IMR-90 (cell line): ENCODE results near the gene SH3GL2. TPM values are rescaled to one million over a fixed set of nuclear protein-coding genes. Genes with fewer than 3 reads are reported as not detected.

ENCODE experiments used
- ATAC-seq: fragments of 200-7000 bp; cut with Tn5 transposase; 2 replicates; pipeline ENCODE4 v1.9.1; 2020; ENCODE audit warnings: low read depth, mild to moderate bottlenecking, moderate library complexity
- BruUV-seq: library from RNA; stranded (reverse); fragments of 400-500 nt; replicated peaks from 2 replicates; lab custom pipeline; 2021; lab: Mats Ljungman, UMichigan
- CTCF ChIA-PET: fragments of 300-600 bp; formaldehyde crosslinking; extraction: SDS; loops from one replicate; lab custom pipeline; 2021; ENCODE audit warnings: antibody characterized with exemption; lab: Yijun Ruan, JAX
- POLR2A ChIA-PET: fragments of 300-600 bp; sonication (Branson Sonifier 250); formaldehyde crosslinking; loops from one replicate; lab custom pipeline; 2022; ENCODE audit warnings: antibody characterized with exemption; ENCODE audit not compliant: unreplicated experiment; lab: Charles Lee
- DNase-seq: peaks from one replicate; pipeline ENCODE4 v3.0.0; 2013
- H2AFZ ChIP-seq: replicated peaks from 2 replicates; pipeline ENCODE3; 2013; ENCODE audit warnings: low read length, mild to moderate bottlenecking; ENCODE audit not compliant: poor library complexity
- H2AK5ac ChIP-seq: 2 replicates; pipeline ENCODE4 v1.6.1; 2013; ENCODE audit warnings: low read depth, low read length, inconsistent platforms
- H2AK9ac ChIP-seq: replicated peaks from 2 replicates; pipeline ENCODE3; 2013; ENCODE audit warnings: mild to moderate bottlenecking, low read depth, low read length, moderate library complexity; ENCODE audit not compliant: poor library complexity
- H2BK120ac ChIP-seq: 2 replicates; pipeline ENCODE4 v1.6.1; 2013; ENCODE audit warnings: low read depth, low read length, inconsistent platforms
- H2BK15ac ChIP-seq: 3 replicates; pipeline ENCODE4 v1.6.1; 2013; ENCODE audit warnings: low read depth, low read length, inconsistent platforms
- H2BK20ac ChIP-seq: 2 replicates; pipeline ENCODE4 v1.6.1; 2013; ENCODE audit warnings: low read depth, mild to moderate bottlenecking, inconsistent platforms, low read length, moderate library complexity
- H2BK5ac ChIP-seq: 2 replicates; pipeline ENCODE4 v1.6.1; 2013; ENCODE audit warnings: mild to moderate bottlenecking, low read depth, low read length, inconsistent platforms; ENCODE audit not compliant: poor library complexity, severe bottlenecking
- H3K14ac ChIP-seq: replicated peaks from 2 replicates; pipeline ENCODE4 v1.6.1; 2013; ENCODE audit warnings: low read depth, low read length, inconsistent platforms
- H3K18ac ChIP-seq: 2 replicates; pipeline ENCODE4 v1.6.1; 2013; ENCODE audit warnings: low read depth, low read length, control low read depth
- H3K23ac ChIP-seq: 2 replicates; pipeline ENCODE4 v1.6.1; 2013; ENCODE audit warnings: low read depth, low read length, inconsistent platforms
- H3K27ac ChIP-seq: 2 replicates; pipeline ENCODE4 v1.5.1; 2013; ENCODE audit warnings: mild to moderate bottlenecking, control low read depth, low read length; ENCODE audit not compliant: insufficient read depth
- H3K27me3 ChIP-seq: 2 replicates; pipeline ENCODE4 v1.6.1; 2013; ENCODE audit warnings: low read length; ENCODE audit not compliant: control insufficient read depth, insufficient read depth
- H3K36me3 ChIP-seq: 2 replicates; pipeline ENCODE4 v1.6.1; 2013; ENCODE audit warnings: low read length, mixed read lengths; ENCODE audit not compliant: control insufficient read depth, insufficient read depth
- H3K4ac ChIP-seq: 2 replicates; pipeline ENCODE4 v1.6.1; 2013; ENCODE audit warnings: low read depth, low read length, inconsistent platforms
- H3K4me1 ChIP-seq: 2 replicates; pipeline ENCODE4 v1.6.1; 2013; ENCODE audit warnings: low read length, mixed read lengths; ENCODE audit not compliant: control insufficient read depth, insufficient read depth
- H3K4me2 ChIP-seq: 2 replicates; pipeline ENCODE4 v1.6.1; 2013; ENCODE audit warnings: low read depth, mild to moderate bottlenecking, control low read depth, low read length, moderate library complexity
- H3K4me3 ChIP-seq: 2 replicates; pipeline ENCODE4 v1.5.1; 2013; ENCODE audit warnings: low read depth, mild to moderate bottlenecking, control low read depth, low read length, moderate library complexity; ENCODE audit not compliant: insufficient read depth
- H3K56ac ChIP-seq: 2 replicates; pipeline ENCODE4 v1.6.1; 2013; ENCODE audit warnings: low read length, inconsistent platforms; ENCODE audit not compliant: insufficient read depth; ENCODE audit errors: extremely low read depth
- H3K79me1 ChIP-seq, 2 experiments: 2 replicates each; pipeline ENCODE4 v1.6.1; 2013; ENCODE audit warnings: low read length in 2 of 2, inconsistent platforms in 1 of 2, low read depth in 1 of 2
- H3K9ac ChIP-seq: 2 replicates; pipeline ENCODE4 v1.6.1; 2013; ENCODE audit warnings: low read depth, low read length, control low read depth
- H3K9me1 ChIP-seq: 2 replicates; pipeline ENCODE4 v1.6.1; 2013; ENCODE audit warnings: low read length, inconsistent platforms; ENCODE audit not compliant: insufficient read depth
- H3K9me3 ChIP-seq: 2 replicates; pipeline ENCODE4 v1.6.1; 2013; ENCODE audit warnings: low read length; ENCODE audit not compliant: control insufficient read depth, insufficient read depth
- H4K20me1 ChIP-seq: 2 replicates; pipeline ENCODE4 v1.6.1; 2013; ENCODE audit warnings: low read length, inconsistent platforms; ENCODE audit not compliant: insufficient read depth
- H4K5ac ChIP-seq: 2 replicates; pipeline ENCODE4 v1.6.1; 2013; ENCODE audit warnings: mild to moderate bottlenecking, low read depth, low read length, control low read depth
- H4K8ac ChIP-seq, 2 experiments: 2 replicates each; pipeline ENCODE4 v1.6.1; 2013; ENCODE audit warnings: low read depth in 2 of 2, low read length in 2 of 2, control low read depth in 1 of 2, inconsistent platforms in 1 of 2
- H4K91ac ChIP-seq: 2 replicates; pipeline ENCODE4 v1.6.1; 2013; ENCODE audit warnings: low read depth, low read length, inconsistent platforms; ENCODE audit not compliant: insufficient read depth
- BHLHE40 ChIP-seq: fragments of 150-350 bp; IDR thresholded peaks from 2 replicates; pipeline ENCODE4 v1.6.1; 2016; ENCODE audit warnings: mild to moderate bottlenecking, low read depth, low read length
- CEBPB ChIP-seq: IDR thresholded peaks from 2 replicates; pipeline ENCODE4 v1.6.1; 2012; ENCODE audit warnings: low read depth, low read length, improper control_type of control experiment
- CHD1 ChIP-seq: IDR thresholded peaks from 2 replicates; pipeline ENCODE4 v1.6.1; 2012; ENCODE audit warnings: low read depth, low read length, improper control_type of control experiment
- CTCF ChIP-seq: conservative IDR thresholded peaks from 2 replicates; pipeline ENCODE4 v1.5.1; 2012; ENCODE audit warnings: mild to moderate bottlenecking, low read depth, low read length, improper control_type of control experiment
- ELK1 ChIP-seq: fragments of 150-350 bp; IDR thresholded peaks from 2 replicates; pipeline ENCODE4 v1.6.1; 2016; ENCODE audit warnings: low read depth, mild to moderate bottlenecking, low read length, moderate library complexity, borderline replicate concordance
- FOS ChIP-seq: fragments of 150-350 bp; IDR thresholded peaks from 2 replicates; pipeline ENCODE4 v1.6.1; 2016; ENCODE audit warnings: low read depth, low read length
- MAFK ChIP-seq: IDR thresholded peaks from 2 replicates; pipeline ENCODE4 v1.6.1; 2012; ENCODE audit warnings: low read depth, low read length, improper control_type of control experiment
- MAZ ChIP-seq: IDR thresholded peaks from 2 replicates; pipeline ENCODE4 v1.6.1; 2012; ENCODE audit warnings: low read depth, mild to moderate bottlenecking, low read length, improper control_type of control experiment, moderate library complexity, borderline replicate concordance
- MXI1 ChIP-seq: IDR thresholded peaks from 2 replicates; pipeline ENCODE4 v1.6.1; 2012; ENCODE audit warnings: low read depth, mild to moderate bottlenecking, low read length, moderate library complexity, borderline replicate concordance
- NFE2L2 ChIP-seq: fragments of 150-350 bp; IDR thresholded peaks from 2 replicates; pipeline ENCODE4 v1.6.1; 2016; ENCODE audit warnings: low read depth, mild to moderate bottlenecking, low read length
- POLR2A ChIP-seq: IDR thresholded peaks from 2 replicates; pipeline ENCODE4 v1.6.1; 2012; ENCODE audit warnings: mild to moderate bottlenecking, low read depth, low read length
- RAD21 ChIP-seq: IDR thresholded peaks from 2 replicates; pipeline ENCODE4 v1.6.1; 2012; ENCODE audit warnings: low read length, improper control_type of control experiment
- RCOR1 ChIP-seq: IDR thresholded peaks from 2 replicates; pipeline ENCODE4 v1.6.1; 2012; ENCODE audit warnings: mild to moderate bottlenecking, low read length, improper control_type of control experiment; ENCODE audit not compliant: insufficient replicate concordance
- RFX5 ChIP-seq: IDR thresholded peaks from 2 replicates; pipeline ENCODE4 v1.8.0; 2012; ENCODE audit warnings: low read depth, mild to moderate bottlenecking, low read length, moderate library complexity
- SMC3 ChIP-seq: fragments of 150-350 bp; IDR thresholded peaks from 2 replicates; pipeline ENCODE4 v1.6.1; 2016; ENCODE audit warnings: low read depth, mild to moderate bottlenecking, antibody characterized with exemption, low read length, moderate library complexity
- USF2 ChIP-seq: fragments of 150-350 bp; IDR thresholded peaks from 2 replicates; pipeline ENCODE4 v1.6.1; 2017; ENCODE audit warnings: mild to moderate bottlenecking, antibody characterized with exemption, low read length, low read depth
- WGBS, 2 experiments: methylation state at CpG; one replicate each; pipeline versions ENCODE4 v1.1.5 to v1.1.7; 2013; ENCODE audit warnings: missing lambda C conversion rate in 2 of 2; ENCODE audit not compliant: insufficient read length in 1 of 2; ENCODE audit errors: extremely low coverage in 2 of 2; 5-methylcytosine and 5-hydroxymethylcytosine counted together
- dilution Hi-C: fragments of 300-500 bp; cut with HindIII; formaldehyde crosslinking; loops from one replicate; pipeline ENCODE4 v1.14.3; 2018; ENCODE audit warnings: low sequenced_read_pairs; ENCODE audit not compliant: unreplicated experiment
- in situ Hi-C: fragments of 300-500 bp; cut with MboI; formaldehyde crosslinking; loops from 3 replicates; pipeline ENCODE4 v1.14.3; 2019; ENCODE audit warnings: low sequenced_read_pairs, inconsistent platforms, mixed read lengths
- intact Hi-C: fragments of 100-400 bp; cut with micrococcal nuclease; formaldehyde crosslinking; loops from 2 replicates; pipeline ENCODE4 v1.10.0; 2022
- polyA plus RNA-seq, 3 experiments: library from polyadenylated mRNA; depleted of rRNA; stranded (reverse); fragments of >200 nt; gene quantifications; 2 replicates each; pipeline ENCODE4 v1.2.3, GENCODE V29; 2012; ENCODE audit warnings: low replicate concordance in 1 of 3
- total RNA-seq: library from RNA; depleted of rRNA; stranded (reverse); fragments of >200 nt; gene quantifications from 2 replicates; pipeline ENCODE4 v1.2.3, GENCODE V29; 2012

Gene SH3GL2
- total and polyA plus RNA-seq, 2 of the 4 experiments (the other 2 are of a cell fraction) = under 0.01 to 0.05 TPM

GRCh38 chr9:17622749-17623148 lies 43.9 kb downstream of the SH3GL2 start:
- ATAC-seq (no peak), DNase-seq (no peak)
- no peak overlapping the region for H4K91ac ChIP-seq
- no peak overlapping the region for H3K14ac ChIP-seq
- ChIA-PET CTCF (no interaction called here), POLR2A (no interaction called here)
- H4K20me1 ChIP-seq = no peaks in the 10 kb centered on the region
- H3K4ac ChIP-seq = no peak overlapping the region
- no peak overlapping the region for H2AK9ac ChIP-seq
- no peak overlapping the region for H3K18ac ChIP-seq
- no peak overlapping the region for H3K9ac ChIP-seq
- H3K36me3 ChIP-seq = no peaks in the 10 kb centered on the region
- 83% methylated on average over 1 of the region's 6 CpGs; no CpG with 5 or more reads in 1 of the 2 experiments for WGBS, 2 experiments
- H3K9me1 ChIP-seq = no peaks in the 10 kb centered on the region; the same call in 1 of the 2 replicates
- H2AFZ ChIP-seq = no peak overlapping the region
- no peak for TF ChIP-seq SMC3
- no peak for TF ChIP-seq BHLHE40
- no peak for TF ChIP-seq CTCF
- TF ChIP-seq RFX5 = no peak
- no peak for TF ChIP-seq RAD21
- TF ChIP-seq RCOR1 = no peak
- TF ChIP-seq MAFK = no peak
- TF ChIP-seq MAZ = no peak
- TF ChIP-seq POLR2A = no peak
- no peak for TF ChIP-seq FOS
- TF ChIP-seq CEBPB = no peak
- no peak for TF ChIP-seq MXI1
- TF ChIP-seq NFE2L2 = no peak
- TF ChIP-seq ELK1 = no peak
- no peak for TF ChIP-seq USF2
- TF ChIP-seq CHD1 = no peak
- dilution Hi-C loops = no loop called here
- no peak overlapping the region for H2BK5ac ChIP-seq
- H4K8ac ChIP-seq = no peak overlapping the region
- no peak overlapping the region for H3K4me3 ChIP-seq
- no peak overlapping the region for H2AK5ac ChIP-seq
- H3K79me1 ChIP-seq = no peaks in the 10 kb centered on the region
- no peak overlapping the region for H4K5ac ChIP-seq
- H3K27ac ChIP-seq = no peak overlapping the region
- no peaks in the 10 kb centered on the region for H3K9me3 ChIP-seq
- no peak overlapping the region for H2BK120ac ChIP-seq
- BruUV-seq = no TSS peak
- H3K56ac ChIP-seq = no peak overlapping the region
- H3K4me1 ChIP-seq = peaks cover 2% of the 10 kb centered on the region; the same call in 1 of the 2 replicates
- H3K23ac ChIP-seq = no peak overlapping the region
- H3K27me3 ChIP-seq = peaks cover 4% of the 10 kb centered on the region; the same call in 1 of the 2 replicates
- no peak overlapping the region for H2BK20ac ChIP-seq
- intact Hi-C loops = no loop called here
- no peak overlapping the region for H3K4me2 ChIP-seq
- no peak overlapping the region for H2BK15ac ChIP-seq
- in situ Hi-C loops = no loop called here
